Natural killer cell (primary cell): ENCODE measurements around the gene TSPYL4. TPM values are rescaled to one million over a fixed set of nuclear protein-coding genes. Genes with fewer than 3 reads are reported as not detected.
"Not testable (repeated sequence)": the region's sequence is repeated elsewhere in the genome, so short reads cannot be mapped to it uniquely, and the experiment has no call there.

Experiments
- ATAC-seq, 3 donors: fragments of 150-1000 bp in 2 of 3; fragments of 200-7000 bp in 1 of 3; cut with Tn5 transposase; 1 replicate in 1 of 3; 2 replicates in 2 of 3; pipeline ENCODE4 v1.10.0; 2021; ENCODE audit warnings: mild to moderate bottlenecking in 2 of 3, moderate library complexity in 2 of 3
- DNase-seq, 2 donors: peaks; one replicate each; pipeline versions ENCODE4 v3.0.0 to v3.0.0-alpha.2; 2013 to 2021; ENCODE audit warnings: mixed read lengths in 1 of 2
- H3K27ac ChIP-seq: one replicate; pipeline ENCODE4 v1.5.1; 2013; ENCODE audit warnings: mild to moderate bottlenecking, low read length
- H3K27me3 ChIP-seq: one replicate; pipeline ENCODE4 v1.6.1; 2013; ENCODE audit warnings: low read length; ENCODE audit not compliant: control insufficient read depth, insufficient read depth
- H3K36me3 ChIP-seq: one replicate; pipeline ENCODE4 v1.6.1; 2013; ENCODE audit warnings: low read length; ENCODE audit not compliant: control insufficient read depth, insufficient read depth
- H3K4me1 ChIP-seq: one replicate; pipeline ENCODE4 v1.6.1; 2013; ENCODE audit warnings: low read length; ENCODE audit not compliant: control insufficient read depth, insufficient read depth
- H3K4me3 ChIP-seq: one replicate; pipeline ENCODE4 v1.5.1; 2013; ENCODE audit warnings: low read length
- H3K9me3 ChIP-seq: one replicate; pipeline ENCODE4 v1.6.1; 2013; ENCODE audit warnings: low read length; ENCODE audit not compliant: control insufficient read depth, insufficient read depth
- H3K27ac Mint-ChIP-seq, 2 donors: one replicate each; pipeline ENCODE4 v1.8.0; 2022; ENCODE audit warnings: mild to moderate bottlenecking in 2 of 2, mixed read lengths in 2 of 2, moderate library complexity in 1 of 2
- H3K27me3 Mint-ChIP-seq, 2 donors: one replicate each; pipeline ENCODE4 v1.8.0; 2022; ENCODE audit warnings: low read depth in 2 of 2, mixed read lengths in 2 of 2
- H3K36me3 Mint-ChIP-seq: one replicate; pipeline ENCODE4 v1.8.0; 2022; ENCODE audit warnings: mixed read lengths
- H3K4me1 Mint-ChIP-seq, 2 donors: one replicate each; pipeline ENCODE4 v1.8.0; 2022; ENCODE audit warnings: mixed read lengths in 2 of 2
- H3K4me3 Mint-ChIP-seq: one replicate; pipeline ENCODE4 v1.8.0; 2022; ENCODE audit warnings: mild to moderate bottlenecking, moderate library complexity, mixed read lengths
- H3K9me3 Mint-ChIP-seq, 2 donors: one replicate each; pipeline ENCODE4 v1.8.0; 2022; ENCODE audit warnings: mixed read lengths in 2 of 2
- WGBS: methylation state at CpG from one replicate; pipeline ENCODE4 v1.1.7; 2013; ENCODE audit warnings: missing lambda C conversion rate; ENCODE audit not compliant: insufficient coverage; 5-methylcytosine and 5-hydroxymethylcytosine counted together
- intact Hi-C: fragments of 100-400 bp; cut with micrococcal nuclease; formaldehyde crosslinking; loops from one replicate; pipeline ENCODE4 v1.14.2; 2022
- total RNA-seq, 4 donors: library from RNA; stranded (reverse); fragments of 120-200 nt in 1 of 4; gene quantifications; one replicate each; pipeline versions ENCODE4 v1.2.3 to v1.2.4, GENCODE V29; 2013 to 2022
- TF ChIP-seq, protein P1 (sequence below): fragments of 200-600 bp; IDR thresholded peaks from one replicate; pipeline ENCODE4 v1.8.0; 2022; ENCODE audit warnings: antibody characterized with exemption

TSPYL4 gene
- total RNA-seq, 3 donors from 2014 or later (not counting 1 experiment from before 2014, with no cell fraction given) = 21.5 to 36.8 (median 26.5) TPM

DNA sequence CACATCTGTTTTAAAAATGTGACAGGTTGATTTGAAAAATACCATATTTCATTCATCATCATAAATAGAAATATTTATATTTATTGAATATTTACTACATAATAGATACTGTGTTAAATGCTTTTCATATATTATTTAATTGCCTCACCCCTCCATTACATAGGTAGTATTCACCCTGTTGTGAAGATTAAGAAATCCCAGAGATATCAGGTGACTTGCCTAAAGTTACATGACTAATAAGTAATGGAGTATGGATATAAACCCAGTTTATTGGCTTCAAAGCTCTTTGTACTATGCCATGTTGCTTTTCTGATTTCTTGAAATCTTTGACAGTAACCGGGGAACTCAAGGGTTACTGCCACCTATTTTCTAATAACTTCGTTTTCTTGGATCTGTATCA is 36.0 kb upstream of the TSPYL4 start:
- Histone ChIP-seq H3K27ac (no peak overlapping the region), H3K4me1 (no peaks in the 10 kb centered on the region), H3K27me3 (no peaks in the 10 kb centered on the region), H3K36me3 (no peaks in the 10 kb centered on the region), H3K4me3 (no peak overlapping the region), H3K9me3 (no peaks in the 10 kb centered on the region)
- intact Hi-C loops = no loop called here
- DNase-seq (no peak), ATAC-seq (no peak)
- Mint-ChIP-seq H3K4me3 (no peak overlapping the region), H3K9me3 (no peaks in the 10 kb centered on the region), H3K27me3 (no peaks in the 10 kb centered on the region), H3K36me3 (no peaks in the 10 kb centered on the region), H3K27ac (no peak overlapping the region), H3K4me1 (no peaks in the 10 kb centered on the region)
- TF ChIP-seq, protein P1, sequence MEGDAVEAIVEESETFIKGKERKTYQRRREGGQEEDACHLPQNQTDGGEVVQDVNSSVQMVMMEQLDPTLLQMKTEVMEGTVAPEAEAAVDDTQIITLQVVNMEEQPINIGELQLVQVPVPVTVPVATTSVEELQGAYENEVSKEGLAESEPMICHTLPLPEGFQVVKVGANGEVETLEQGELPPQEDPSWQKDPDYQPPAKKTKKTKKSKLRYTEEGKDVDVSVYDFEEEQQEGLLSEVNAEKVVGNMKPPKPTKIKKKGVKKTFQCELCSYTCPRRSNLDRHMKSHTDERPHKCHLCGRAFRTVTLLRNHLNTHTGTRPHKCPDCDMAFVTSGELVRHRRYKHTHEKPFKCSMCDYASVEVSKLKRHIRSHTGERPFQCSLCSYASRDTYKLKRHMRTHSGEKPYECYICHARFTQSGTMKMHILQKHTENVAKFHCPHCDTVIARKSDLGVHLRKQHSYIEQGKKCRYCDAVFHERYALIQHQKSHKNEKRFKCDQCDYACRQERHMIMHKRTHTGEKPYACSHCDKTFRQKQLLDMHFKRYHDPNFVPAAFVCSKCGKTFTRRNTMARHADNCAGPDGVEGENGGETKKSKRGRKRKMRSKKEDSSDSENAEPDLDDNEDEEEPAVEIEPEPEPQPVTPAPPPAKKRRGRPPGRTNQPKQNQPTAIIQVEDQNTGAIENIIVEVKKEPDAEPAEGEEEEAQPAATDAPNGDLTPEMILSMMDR = no peak
- WGBS = 72% methylated on average over 2 of the region's 2 CpGs

DNA sequence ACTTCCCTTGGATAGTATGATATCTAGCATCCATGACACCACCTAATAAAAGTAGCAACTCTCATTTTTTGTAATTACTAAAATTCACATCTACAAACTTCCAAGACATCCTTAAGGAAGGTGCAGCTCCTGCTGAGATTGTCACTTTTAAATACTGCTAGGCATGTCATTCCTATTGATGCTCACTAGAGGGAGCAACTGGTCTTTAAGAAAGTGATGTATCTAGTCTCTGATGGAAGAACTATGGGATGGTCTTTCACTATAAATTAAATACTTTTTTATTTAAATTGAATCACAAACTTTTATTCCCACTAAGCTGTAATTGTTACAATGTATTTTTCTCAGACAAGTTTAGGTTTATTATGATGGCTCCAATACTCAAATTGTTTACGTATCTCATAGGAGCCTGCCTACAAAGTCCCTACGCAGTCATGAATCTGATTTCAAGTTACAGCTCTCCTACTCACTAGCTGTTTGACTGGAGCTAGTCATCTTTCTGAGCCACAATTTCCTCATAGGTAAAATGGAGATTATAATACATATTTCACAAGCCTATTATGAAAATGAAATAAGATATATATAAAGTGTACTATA is 33.9 kb upstream of the TSPYL4 start:
- H3K4me1 Mint-ChIP-seq = no peaks in the 10 kb centered on the region
- WGBS = 93% methylated on average over 2 of the region's 2 CpGs
- intact Hi-C loops = loop anchor here (1.0 to 2.0 kb wide), 2 partner anchors 245 to 273 kb away; no protein-coding TSS in a partner anchor

DNA sequence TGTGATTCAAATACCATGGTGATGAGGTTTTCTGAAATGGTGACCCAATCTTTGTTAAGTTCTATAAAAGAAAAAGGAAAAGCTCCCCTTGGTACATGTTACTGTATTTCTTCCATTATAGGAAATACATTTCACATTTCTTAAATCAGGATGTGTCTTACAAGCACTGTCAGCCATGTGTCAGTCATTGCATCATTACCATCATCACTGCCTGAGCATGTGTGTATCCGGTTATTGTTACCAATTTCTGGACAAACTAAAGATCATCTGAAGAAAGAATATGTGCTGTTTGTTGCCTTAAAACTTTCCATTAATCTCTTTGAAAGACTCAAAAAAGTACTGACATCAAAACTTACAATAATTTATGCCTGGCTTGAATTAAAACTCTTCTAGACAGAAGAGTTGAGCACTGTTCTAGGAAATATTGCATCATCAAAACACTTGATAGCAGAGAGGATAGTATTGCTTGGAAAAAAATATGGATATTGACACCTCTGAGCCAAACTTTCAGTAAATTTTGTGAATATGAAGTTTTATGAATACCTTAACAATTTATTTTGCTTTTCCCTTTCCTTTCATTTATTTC is 33.0 kb upstream of the TSPYL4 start:
- no peaks in the 10 kb centered on the region for H3K36me3 ChIP-seq
- Mint-ChIP-seq H3K27me3 (no peaks in the 10 kb centered on the region), H3K36me3 (no peaks in the 10 kb centered on the region), H3K4me3 (no peak overlapping the region), H3K9me3 (no peaks in the 10 kb centered on the region), H3K4me1 (no peaks in the 10 kb centered on the region), H3K27ac (no peak overlapping the region)
- H3K27ac ChIP-seq = no peak overlapping the region
- H3K27me3 ChIP-seq = no peaks in the 10 kb centered on the region
- no peak overlapping the region for H3K4me3 ChIP-seq
- H3K4me1 ChIP-seq = no peaks in the 10 kb centered on the region
- intact Hi-C loops = loop anchor here (1.0 to 2.0 kb wide), 2 partner anchors 245 to 274 kb away; no protein-coding TSS in a partner anchor
- ATAC-seq (no peak), DNase-seq (no peak)
- WGBS = 100% methylated on average over 1 of the region's 1 CpG
- no peaks in the 10 kb centered on the region for H3K9me3 ChIP-seq
- TF ChIP-seq, protein P1 = no peak

More for the DNA sequence above, 33.9 kb upstream of the TSPYL4 start:
- Histone ChIP-seq H3K9me3 (no peaks in the 10 kb centered on the region), H3K27me3 (no peaks in the 10 kb centered on the region), H3K4me3 (no peak overlapping the region), H3K4me1 (no peaks in the 10 kb centered on the region), H3K36me3 (no peaks in the 10 kb centered on the region), H3K27ac (no peak overlapping the region)
- Mint-ChIP-seq H3K27ac (no peak overlapping the region), H3K27me3 (no peaks in the 10 kb centered on the region), H3K36me3 (no peaks in the 10 kb centered on the region), H3K4me3 (no peak overlapping the region), H3K9me3 (no peaks in the 10 kb centered on the region)
- DNase-seq (peak in 1 of 2 donors; percentile 74), ATAC-seq (peak; percentile 82 to 96 (median 94))
- TF ChIP-seq, protein P1 = peak; percentile 95

DNA sequence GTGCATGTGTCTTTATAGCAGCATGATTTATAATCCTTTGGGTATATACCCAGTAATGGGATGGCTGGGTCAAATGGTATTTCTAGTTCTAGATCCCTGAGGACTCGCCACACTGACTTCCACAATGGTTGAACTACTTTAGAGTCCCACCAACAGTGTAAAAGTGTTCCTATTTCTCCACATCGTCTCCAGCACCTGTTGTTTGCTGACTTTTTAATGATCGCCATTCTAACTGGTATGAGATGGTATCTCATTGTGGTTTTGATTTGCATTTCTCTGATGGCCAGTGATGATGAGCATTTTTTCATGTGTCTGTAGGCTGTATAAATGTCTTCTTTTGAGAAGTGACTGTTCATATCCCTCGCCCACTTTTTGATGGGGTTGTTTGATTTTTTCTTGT is 31.1 kb upstream of the TSPYL4 start:
- H3K27me3 ChIP-seq, H3K36me3 ChIP-seq, H3K27ac Mint-ChIP-seq, H3K27ac ChIP-seq, H3K4me1 ChIP-seq, H3K4me3 Mint-ChIP-seq, H3K9me3 ChIP-seq, H3K4me1 Mint-ChIP-seq, intact Hi-C loops, H3K4me3 ChIP-seq, ATAC-seq, H3K27me3 Mint-ChIP-seq, H3K36me3 Mint-ChIP-seq, H3K9me3 Mint-ChIP-seq, DNase-seq: not testable (repeated sequence)
- WGBS = 100% methylated on average over 2 of the region's 4 CpGs
